Astrocyte (in vitro differentiated cells and primary cell): Measurements from ENCODE around the gene NRG2.

Source experiments
- CTCF ChIP-seq: IDR thresholded peaks from 2 replicates; pipeline ENCODE4 v1.5.1; 2011; ENCODE audit warnings: low read depth, mild to moderate bottlenecking, inconsistent platforms, low read length, moderate library complexity; ENCODE audit not compliant: insufficient read depth
- EZH2 ChIP-seq: IDR thresholded peaks from 2 replicates; pipeline ENCODE4 v1.6.1; 2012; ENCODE audit warnings: mild to moderate bottlenecking, low read length, inconsistent platforms; ENCODE audit not compliant: insufficient read depth

DNA sequence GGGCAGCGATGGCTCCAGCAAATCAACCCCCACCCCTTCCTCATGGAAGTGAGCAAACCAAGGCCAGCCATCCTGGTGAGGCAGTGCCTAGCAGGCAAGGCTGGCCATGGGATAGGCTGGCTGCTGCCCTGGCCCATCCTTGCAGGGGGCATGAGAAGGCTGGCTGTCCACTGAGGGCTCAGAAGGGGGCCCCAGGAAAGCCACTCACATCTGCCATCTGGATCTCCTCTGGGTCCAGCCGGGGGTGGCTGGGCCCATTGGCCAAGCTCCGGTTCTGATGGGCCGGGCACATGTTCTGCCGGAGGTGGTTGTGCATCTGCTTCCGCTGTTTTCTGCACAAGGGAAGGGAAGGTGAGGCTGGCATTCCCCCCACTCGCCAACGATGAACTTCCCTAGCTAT is 190.4 kb downstream of the NRG2 start:
- no peak for TF ChIP-seq CTCF
- TF ChIP-seq EZH2: no peak
